Measurements from ENCODE around the gene CASP8AP2.

DNA sequence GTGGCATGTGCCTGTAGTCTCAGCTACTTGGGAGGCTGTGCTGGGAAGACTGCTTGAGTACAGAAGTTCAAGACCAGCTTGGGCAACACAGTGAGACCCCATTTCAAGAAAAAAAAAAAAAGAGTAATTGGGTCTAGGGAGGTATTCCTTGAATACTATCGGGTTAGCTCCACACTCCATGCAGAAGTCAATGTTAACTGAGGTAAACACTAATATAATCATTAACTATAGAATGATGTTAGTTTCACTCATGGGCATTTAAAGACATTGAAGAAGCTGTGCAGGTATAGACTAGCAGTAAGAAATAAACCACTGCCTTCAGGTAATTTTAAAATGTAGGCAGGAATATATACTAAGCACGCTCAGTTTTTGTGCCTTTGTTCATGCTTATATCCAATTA, 42.7 kb upstream of the CASP8AP2 start:
- TF ChIP-seq, protein P1, sequence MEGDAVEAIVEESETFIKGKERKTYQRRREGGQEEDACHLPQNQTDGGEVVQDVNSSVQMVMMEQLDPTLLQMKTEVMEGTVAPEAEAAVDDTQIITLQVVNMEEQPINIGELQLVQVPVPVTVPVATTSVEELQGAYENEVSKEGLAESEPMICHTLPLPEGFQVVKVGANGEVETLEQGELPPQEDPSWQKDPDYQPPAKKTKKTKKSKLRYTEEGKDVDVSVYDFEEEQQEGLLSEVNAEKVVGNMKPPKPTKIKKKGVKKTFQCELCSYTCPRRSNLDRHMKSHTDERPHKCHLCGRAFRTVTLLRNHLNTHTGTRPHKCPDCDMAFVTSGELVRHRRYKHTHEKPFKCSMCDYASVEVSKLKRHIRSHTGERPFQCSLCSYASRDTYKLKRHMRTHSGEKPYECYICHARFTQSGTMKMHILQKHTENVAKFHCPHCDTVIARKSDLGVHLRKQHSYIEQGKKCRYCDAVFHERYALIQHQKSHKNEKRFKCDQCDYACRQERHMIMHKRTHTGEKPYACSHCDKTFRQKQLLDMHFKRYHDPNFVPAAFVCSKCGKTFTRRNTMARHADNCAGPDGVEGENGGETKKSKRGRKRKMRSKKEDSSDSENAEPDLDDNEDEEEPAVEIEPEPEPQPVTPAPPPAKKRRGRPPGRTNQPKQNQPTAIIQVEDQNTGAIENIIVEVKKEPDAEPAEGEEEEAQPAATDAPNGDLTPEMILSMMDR (IDR thresholded peaks at IDR 0.05; ENCODE audit: poor library complexity, severe bottlenecking) = no peak
- no peak for TF ChIP-seq EZH2 (IDR thresholded peaks at IDR 0.05; ENCODE audit: borderline replicate concordance, insufficient read depth, low read length, poor library complexity, severe bottlenecking)
- TF ChIP-seq POLR2AphosphoS5 (IDR thresholded peaks at IDR 0.05) = no peak
